HG03521 (cell line): ENCODE results near the gene PIGV.

Experiments used
- ATAC-seq: cut with Tn5 transposase; IDR thresholded peaks from one replicate; pipeline ENCODE4 v1.9.1; 2021; ENCODE audit warnings: mild to moderate bottlenecking, moderate library complexity; ENCODE audit not compliant: unreplicated experiment

Gene PIGV

DNA sequence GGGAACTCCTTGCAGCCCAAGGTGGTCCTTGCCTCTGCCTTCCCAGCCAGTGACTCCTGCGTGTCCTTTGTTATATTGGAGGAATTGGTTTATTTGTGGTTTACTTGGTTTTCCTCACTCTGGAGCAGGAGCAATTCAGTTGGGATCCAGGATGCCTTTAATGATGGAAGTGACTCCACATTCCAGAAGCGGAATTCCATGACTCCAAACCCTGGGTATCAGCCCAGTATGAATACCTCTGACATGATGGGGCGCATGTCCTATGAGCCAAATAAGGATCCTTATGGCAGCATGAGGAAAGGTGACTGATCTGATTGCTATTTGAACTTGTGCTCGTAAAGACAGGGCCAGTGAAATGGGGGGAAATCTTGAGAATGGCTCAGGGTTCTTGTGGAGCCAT, 15.1 kb upstream of the PIGV start:
- ATAC-seq, result no peak

DNA sequence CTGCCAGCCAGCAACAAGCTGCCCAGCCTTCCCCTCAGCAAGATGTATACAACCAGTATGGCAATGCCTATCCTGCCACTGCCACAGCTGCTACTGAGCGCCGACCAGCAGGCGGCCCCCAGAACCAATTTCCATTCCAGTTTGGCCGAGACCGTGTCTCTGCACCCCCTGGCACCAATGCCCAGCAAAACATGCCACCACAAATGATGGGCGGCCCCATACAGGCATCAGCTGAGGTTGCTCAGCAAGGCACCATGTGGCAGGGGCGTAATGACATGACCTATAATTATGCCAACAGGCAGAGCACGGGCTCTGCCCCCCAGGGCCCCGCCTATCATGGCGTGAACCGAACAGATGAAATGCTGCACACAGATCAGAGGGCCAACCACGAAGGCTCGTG, 13.3 kb upstream of the PIGV start:
- no peak for ATAC-seq

DNA sequence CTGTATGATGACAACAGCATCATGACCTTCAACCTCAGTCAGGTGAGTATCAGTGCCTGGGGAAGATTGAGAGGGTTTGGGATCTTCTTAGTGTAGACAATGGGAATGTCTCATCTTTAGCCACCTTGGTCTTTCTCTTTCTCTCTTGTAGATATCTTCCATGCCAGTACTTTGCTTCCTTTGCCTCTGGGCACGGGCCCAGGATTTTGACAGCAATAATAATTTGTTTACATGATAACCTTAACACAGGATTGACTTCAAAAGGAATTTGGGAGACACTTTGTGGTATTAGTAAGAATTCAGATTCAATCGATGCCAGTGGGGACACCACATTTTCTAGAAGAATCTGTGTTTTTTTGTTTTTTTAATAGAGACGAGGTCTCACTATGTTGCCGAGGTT, 12.1 kb upstream of the PIGV start:
- ATAC-seq, result no peak

DNA sequence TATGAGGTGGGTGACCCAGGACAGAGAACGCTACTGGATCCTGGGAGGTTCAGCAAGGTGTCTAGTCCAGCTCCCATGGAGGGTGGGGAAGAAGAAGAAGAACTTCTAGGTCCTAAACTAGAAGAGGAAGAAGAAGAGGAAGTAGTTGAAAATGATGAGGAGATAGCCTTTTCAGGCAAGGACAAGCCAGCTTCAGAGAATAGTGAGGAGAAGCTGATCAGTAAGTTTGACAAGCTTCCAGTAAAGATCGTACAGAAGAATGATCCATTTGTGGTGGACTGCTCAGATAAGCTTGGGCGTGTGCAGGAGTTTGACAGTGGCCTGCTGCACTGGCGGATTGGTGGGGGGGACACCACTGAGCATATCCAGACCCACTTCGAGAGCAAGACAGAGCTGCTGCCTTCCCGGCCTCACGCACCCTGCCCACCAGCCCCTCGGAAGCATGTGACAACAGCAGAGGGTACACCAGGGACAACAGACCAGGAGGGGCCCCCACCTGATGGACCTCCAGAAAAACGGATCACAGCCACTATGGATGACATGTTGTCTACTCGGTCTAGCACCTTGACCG, 8.6 kb upstream of the PIGV start:
- ATAC-seq, result no peak

DNA sequence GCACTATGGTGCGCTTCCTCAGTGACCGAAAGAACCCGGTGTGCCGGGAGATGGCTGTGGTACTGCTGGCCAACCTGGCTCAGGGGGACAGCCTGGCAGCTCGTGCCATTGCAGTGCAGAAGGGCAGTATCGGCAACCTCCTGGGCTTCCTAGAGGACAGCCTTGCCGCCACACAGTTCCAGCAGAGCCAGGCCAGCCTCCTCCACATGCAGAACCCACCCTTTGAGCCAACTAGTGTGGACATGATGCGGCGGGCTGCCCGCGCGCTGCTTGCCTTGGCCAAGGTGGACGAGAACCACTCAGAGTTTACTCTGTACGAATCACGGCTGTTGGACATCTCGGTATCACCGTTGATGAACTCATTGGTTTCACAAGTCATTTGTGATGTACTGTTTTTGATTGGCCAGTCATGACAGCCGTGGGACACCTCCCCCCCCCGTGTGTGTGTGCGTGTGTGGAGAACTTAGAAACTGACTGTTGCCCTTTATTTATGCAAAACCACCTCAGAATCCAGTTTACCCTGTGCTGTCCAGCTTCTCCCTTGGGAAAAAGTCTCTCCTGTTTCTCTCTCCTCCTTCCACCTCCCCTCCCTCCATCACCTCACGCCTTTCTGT, 7.3 kb upstream of the PIGV start:
- no peak for ATAC-seq

DNA sequence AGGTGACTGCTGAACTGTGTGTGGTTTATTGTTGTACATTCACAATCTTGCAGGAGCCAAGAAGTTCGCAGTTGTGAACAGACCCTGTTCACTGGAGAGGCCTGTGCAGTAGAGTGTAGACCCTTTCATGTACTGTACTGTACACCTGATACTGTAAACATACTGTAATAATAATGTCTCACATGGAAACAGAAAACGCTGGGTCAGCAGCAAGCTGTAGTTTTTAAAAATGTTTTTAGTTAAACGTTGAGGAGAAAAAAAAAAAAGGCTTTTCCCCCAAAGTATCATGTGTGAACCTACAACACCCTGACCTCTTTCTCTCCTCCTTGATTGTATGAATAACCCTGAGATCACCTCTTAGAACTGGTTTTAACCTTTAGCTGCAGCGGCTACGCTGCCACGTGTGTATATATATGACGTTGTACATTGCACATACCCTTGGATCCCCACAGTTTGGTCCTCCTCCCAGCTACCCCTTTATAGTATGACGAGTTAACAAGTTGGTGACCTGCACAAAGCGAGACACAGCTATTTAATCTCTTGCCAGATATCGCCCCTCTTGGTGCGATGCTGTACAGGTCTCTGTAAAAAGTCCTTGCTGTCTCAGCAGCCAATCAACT, 6.4 kb upstream of the PIGV start:
- ATAC-seq, result no peak

DNA sequence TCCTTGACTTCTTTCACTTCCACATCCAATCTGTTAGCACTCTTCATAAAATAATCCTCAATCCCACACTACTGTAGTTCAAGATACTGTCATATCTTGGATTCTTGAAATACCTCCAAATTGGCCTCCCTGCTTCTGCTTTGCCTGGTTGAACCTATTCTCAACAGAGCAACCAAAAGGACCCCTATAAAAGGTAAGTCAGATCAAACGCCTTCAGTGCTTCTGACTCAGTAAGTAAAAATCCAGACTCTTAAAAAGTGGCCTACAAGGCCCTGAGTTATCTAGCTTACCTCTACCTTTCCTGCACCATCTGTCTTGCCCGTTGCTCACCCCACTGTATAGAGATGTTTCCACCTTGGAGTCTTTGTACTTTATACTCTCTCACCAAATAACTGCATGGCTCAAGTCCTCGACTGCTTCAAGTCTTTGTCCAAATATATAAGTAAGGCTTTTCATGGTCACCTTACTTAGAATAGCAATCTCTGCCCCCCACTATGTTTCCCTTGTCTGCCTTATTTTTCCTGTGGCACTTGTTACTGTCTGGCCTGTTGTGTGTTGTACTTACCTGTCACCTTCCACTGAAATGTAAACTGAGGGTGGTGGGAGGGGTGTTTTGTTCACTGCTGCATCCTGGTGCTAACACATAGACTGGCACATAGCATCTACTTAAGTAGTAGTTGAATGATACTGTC, 5.1 kb upstream of the PIGV start:
- no peak for ATAC-seq

- ATAC-seq, result no peak
These were observed 4.1 kb upstream of the PIGV start for GRCh38 chr1:26783646-26784022.

DNA sequence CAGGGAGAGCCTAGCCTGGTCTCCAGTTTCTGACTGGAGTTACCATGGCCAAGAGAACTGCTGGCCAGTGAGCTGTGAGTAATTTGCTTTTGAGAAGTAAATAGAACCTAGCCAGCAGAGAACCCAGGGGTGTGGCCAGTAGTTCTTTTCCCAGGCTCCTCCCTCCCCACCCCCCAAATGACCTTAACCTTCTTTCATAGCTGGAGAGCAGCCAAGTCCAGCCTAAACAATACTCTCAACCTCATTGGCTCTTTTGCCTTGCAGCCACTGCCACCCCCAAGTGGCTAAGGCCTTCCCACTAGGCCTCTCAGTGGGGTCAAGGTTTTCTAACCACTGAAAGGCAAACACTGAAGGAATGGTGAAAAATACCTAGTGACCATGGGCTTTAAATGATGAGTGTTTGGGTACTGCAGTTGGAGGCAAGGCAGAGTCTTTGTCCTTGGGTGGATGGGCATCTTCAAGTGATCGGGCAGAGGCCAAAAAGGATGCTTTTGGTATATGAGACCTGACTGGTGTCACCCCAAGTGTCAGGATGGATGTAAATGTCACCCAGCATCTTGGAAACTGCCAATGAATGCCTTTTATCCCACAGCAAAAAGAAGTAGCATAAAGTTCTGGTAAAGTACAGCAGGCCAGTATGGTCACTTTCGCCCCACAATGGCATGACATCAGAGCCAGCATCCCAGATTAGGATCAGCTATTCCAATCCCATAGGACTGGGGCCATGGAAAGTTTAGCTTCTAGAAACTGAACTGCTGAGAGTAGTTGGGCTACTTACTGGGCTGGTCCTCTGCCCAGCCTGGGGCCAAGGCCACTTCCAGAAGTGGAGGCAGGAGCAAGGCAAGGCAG, 3.5 kb upstream of the PIGV start:
- no peak for ATAC-seq

- ATAC-seq, result no peak
These were observed 2.9 kb upstream of the PIGV start for GRCh38 chr1:26784886-26785285.

GRCh38 chr1:26785611-26786436, 1.9 kb upstream of the PIGV start:
- ATAC-seq, result no peak

DNA sequence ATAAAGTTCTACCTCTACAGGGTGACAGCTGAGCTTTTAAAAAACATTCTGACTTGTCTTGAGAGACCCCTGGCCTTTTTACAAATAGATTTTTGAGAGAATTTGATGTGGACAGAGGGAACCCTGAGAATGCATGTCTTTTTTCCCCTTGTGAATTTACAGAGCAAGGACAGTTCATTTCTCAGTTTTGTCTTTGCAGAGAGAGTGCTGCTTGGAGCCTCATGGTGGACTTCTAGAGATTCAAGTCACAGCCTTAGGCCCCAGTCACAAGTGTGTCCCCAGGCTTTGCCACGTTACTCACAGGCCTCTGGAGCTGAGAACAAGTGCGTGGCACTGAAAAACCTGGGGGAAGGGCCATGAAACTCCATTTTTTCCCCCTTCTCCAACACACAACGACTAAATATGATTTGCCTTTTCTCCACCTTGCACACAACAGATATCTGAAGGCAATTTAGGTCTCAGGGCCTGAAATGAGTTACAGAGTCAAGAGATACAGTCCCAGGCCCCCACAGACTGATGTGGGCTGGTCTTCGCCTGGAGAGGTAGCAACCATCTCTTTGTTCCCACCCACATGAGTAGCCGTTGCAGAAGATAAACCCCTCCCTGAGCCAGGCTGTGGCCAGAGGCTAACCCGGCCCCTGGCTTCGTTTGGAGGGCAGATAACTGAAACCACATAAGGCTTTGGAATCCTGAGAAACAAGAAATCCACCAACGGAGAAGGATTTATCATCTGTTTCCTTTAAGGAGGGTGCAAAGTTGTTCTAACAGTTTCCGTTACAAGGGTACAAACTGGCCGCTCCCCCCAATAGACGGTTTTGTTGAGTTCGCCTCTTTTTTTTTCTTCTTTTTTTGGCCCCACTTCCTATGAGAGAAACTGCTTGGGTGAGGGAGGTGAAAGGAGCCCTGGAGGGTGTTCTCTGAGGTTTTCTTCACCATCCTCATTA, 1.0 kb upstream of the PIGV start:
- ATAC-seq, result no peak

- peak; percentile 30 for ATAC-seq
These were observed 407 bp upstream of the PIGV start for GRCh38 chr1:26787381-26787705.

GRCh38 chr1:26788515-26788785, 700 bp downstream of the PIGV start:
- ATAC-seq, result no peak

DNA sequence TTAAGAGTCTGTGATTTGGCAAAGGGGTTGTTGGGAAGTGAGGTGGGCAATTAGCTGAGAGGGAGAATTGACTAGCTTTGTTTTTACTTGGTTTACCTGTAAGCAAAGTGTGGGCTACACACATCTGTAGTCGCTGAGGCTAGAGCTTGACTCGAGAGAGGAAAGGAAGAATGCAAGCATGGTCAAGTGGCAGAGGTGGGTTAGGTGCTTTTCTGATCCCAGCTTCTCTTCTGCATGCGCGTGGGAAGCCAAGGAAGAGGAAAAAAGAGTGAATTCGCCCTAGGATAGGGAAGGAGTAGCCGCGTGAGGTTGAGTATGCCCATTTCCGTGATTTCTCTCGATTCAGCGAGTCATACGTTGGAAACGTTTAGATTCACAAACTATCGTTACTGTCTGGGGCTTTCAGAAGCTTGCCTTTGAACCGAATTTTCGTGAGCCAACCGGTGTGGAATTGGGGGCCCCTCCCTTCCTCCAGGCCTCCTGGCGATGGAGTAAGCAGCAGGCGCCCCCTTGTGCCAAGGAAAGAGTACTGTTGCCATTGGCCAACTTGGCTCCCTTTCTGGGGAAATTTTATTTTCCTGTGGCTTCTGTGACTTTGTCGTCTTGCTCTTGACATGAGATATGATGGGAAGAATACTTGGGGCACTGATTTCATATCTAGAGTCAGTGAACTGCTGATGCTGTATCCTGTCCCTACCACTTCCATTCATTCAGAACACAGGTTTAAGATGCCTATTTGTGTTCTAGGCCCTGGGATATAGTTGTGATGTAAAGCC, 1.3 kb downstream of the PIGV start:
- ATAC-seq, result no peak

- no peak for ATAC-seq
These were observed 1.8 kb downstream of the PIGV start for GRCh38 chr1:26789612-26789865.

- no peak for ATAC-seq
These were observed 2.2 kb downstream of the PIGV start for GRCh38 chr1:26789931-26790330.

DNA sequence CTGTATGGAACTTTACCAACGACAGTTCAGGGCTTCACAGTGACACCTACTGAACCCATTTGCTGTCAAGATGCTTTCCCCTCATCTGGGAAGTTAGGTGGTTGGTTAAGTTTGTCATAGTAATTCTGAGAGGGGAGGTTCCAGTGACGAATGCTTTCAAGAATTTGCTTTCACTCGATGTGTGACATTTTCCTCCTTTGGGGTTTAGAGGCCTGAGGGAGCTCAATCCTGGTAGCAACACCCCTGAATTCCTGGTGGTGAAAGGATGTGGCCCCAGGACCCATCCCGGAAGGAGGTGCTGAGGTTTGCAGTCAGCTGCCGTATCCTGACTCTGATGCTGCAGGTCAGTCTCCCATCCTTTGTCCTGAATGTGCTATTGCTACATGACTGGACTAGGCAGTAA, 2.8 kb downstream of the PIGV start:
- ATAC-seq, result no peak

GRCh38 chr1:26791148-26791547, 3.4 kb downstream of the PIGV start:
- ATAC-seq, result no peak
